GM23338 (cell line): ENCODE results near the gene GPHN. TPM values are rescaled to one million over a fixed set of nuclear protein-coding genes. Genes with fewer than 3 reads are reported as not detected.

Source experiments
- ATAC-seq: fragments of 200-7000 bp; cut with Tn5 transposase; 3 replicates; pipeline ENCODE4 v1.9.1; 2020
- DNase-seq: peaks from one replicate; pipeline ENCODE4 v3.0.0-alpha.2; 2015; ENCODE audit warnings: low spot score
- H2AFZ ChIP-seq: fragments of 200-600 bp; sonication (generic); 2 replicates; pipeline ENCODE4 v1.8.0; 2016; ENCODE audit warnings: antibody characterized with exemption, mild to moderate bottlenecking, moderate library complexity
- H3F3A ChIP-seq: fragments of 200-600 bp; sonication (generic); replicated peaks from 2 replicates; pipeline ENCODE4 v1.8.0; 2017; ENCODE audit warnings: antibody characterized with exemption, mixed run types, low read depth
- H3K27ac ChIP-seq: fragments of 200-600 bp; sonication (generic); 2 replicates; pipeline ENCODE4 v1.6.1; 2016; ENCODE audit warnings: low read depth
- H3K27me3 ChIP-seq: fragments of 200-600 bp; sonication (generic); 2 replicates; pipeline ENCODE4 v1.8.0; 2016; ENCODE audit warnings: mild to moderate bottlenecking, mixed run types, moderate library complexity; ENCODE audit not compliant: insufficient read depth
- H3K36me3 ChIP-seq: fragments of 200-600 bp; sonication (generic); 2 replicates; pipeline ENCODE4 v1.8.0; 2016; ENCODE audit warnings: mild to moderate bottlenecking; ENCODE audit not compliant: insufficient read depth
- H3K4me1 ChIP-seq: fragments of 200-600 bp; sonication (generic); 2 replicates; pipeline ENCODE4 v1.8.0; 2016; ENCODE audit warnings: mild to moderate bottlenecking, moderate library complexity; ENCODE audit not compliant: insufficient read depth
- H3K4me2 ChIP-seq: fragments of 200-600 bp; sonication (generic); 2 replicates; pipeline ENCODE4 v1.7.1; 2017; ENCODE audit warnings: mixed run types
- H3K4me3 ChIP-seq: fragments of 200-600 bp; sonication (generic); 2 replicates; pipeline ENCODE4 v1.6.1; 2016; ENCODE audit warnings: mixed run types
- H3K79me2 ChIP-seq: fragments of 200-600 bp; sonication (generic); replicated peaks from 2 replicates; pipeline ENCODE4 v1.8.0; 2017; ENCODE audit warnings: mild to moderate bottlenecking; ENCODE audit not compliant: insufficient read depth
- H3K9me2 ChIP-seq: fragments of 200-600 bp; sonication (generic); 2 replicates; pipeline ENCODE4 v1.8.0; 2017; ENCODE audit not compliant: insufficient read depth
- H4K20me1 ChIP-seq: fragments of 200-600 bp; sonication (generic); replicated peaks from 2 replicates; pipeline ENCODE4 v1.8.0; 2017; ENCODE audit warnings: mild to moderate bottlenecking; ENCODE audit not compliant: insufficient read depth
- H3K27ac Mint-ChIP-seq: 2 replicates; pipeline ENCODE4 v1.8.0; 2020; ENCODE audit warnings: inconsistent platforms, mild to moderate bottlenecking, moderate library complexity, mixed read lengths
- H3K27me3 Mint-ChIP-seq: 3 replicates; pipeline ENCODE4 v1.8.0; 2022; ENCODE audit warnings: low read depth, mild to moderate bottlenecking, moderate library complexity, mixed read lengths, inconsistent platforms; ENCODE audit not compliant: insufficient read depth, poor library complexity
- H3K36me3 Mint-ChIP-seq: 3 replicates; pipeline ENCODE4 v1.8.0; 2021; ENCODE audit warnings: low read depth, mild to moderate bottlenecking, inconsistent platforms, moderate library complexity, mixed read lengths
- H3K4me1 Mint-ChIP-seq: 3 replicates; pipeline ENCODE4 v1.8.0; 2020; ENCODE audit warnings: mild to moderate bottlenecking, inconsistent platforms, mixed read lengths
- H3K4me3 Mint-ChIP-seq: 3 replicates; pipeline ENCODE4 v1.8.0; 2021; ENCODE audit warnings: moderate library complexity, mild to moderate bottlenecking, inconsistent platforms, mixed read lengths
- H3K9me3 Mint-ChIP-seq: 3 replicates; pipeline ENCODE4 v1.8.0; 2020; ENCODE audit warnings: moderate library complexity, mild to moderate bottlenecking, inconsistent platforms, mixed read lengths
- CREB1 ChIP-seq: fragments of 250-450 bp; sonication (Bioruptor Pico); IDR thresholded peaks from 2 replicates; pipeline ENCODE4 v1.5.0; 2020; ENCODE audit warnings: low read depth, mild to moderate bottlenecking, moderate library complexity
- EZH2 ChIP-seq: fragments of 200-600 bp; sonication (generic); IDR thresholded peaks from one replicate; pipeline ENCODE4 v1.8.0; 2017; ENCODE audit warnings: antibody characterized with exemption, mild to moderate bottlenecking, low read depth; ENCODE audit not compliant: unreplicated experiment
- EZH2phosphoT487 ChIP-seq: fragments of 200-600 bp; sonication (generic); IDR thresholded peaks from one replicate; pipeline ENCODE4 v1.8.1; 2018; ENCODE audit warnings: antibody characterized with exemption; ENCODE audit not compliant: unreplicated experiment
- JUNB ChIP-seq: IDR thresholded peaks from one replicate; pipeline ENCODE4 v1.6.1; 2016; ENCODE audit warnings: antibody characterized with exemption; ENCODE audit not compliant: unreplicated experiment
- REST ChIP-seq: IDR thresholded peaks from one replicate; pipeline ENCODE4 v1.6.1; 2018; ENCODE audit warnings: antibody characterized with exemption; ENCODE audit not compliant: unreplicated experiment
- ZNF114 ChIP-seq: fragments of 250-450 bp; sonication (Bioruptor Pico); IDR thresholded peaks from 2 replicates; pipeline ENCODE4 v1.5.0; 2020; ENCODE audit warnings: mild to moderate bottlenecking, moderate library complexity
- polyA plus RNA-seq: library from polyadenylated mRNA; unstranded; fragments of >200 nt; fragmentation: Nextera tagmentation; extraction: Ambion mirVana; gene quantifications from 2 replicates; pipeline ENCODE4 v1.2.1, GENCODE V29; 2016
- total RNA-seq: library from RNA; depleted of rRNA; stranded (reverse); fragments of >200 nt; shearing (Covaris generic); gene quantifications from 2 replicates; pipeline ENCODE4 v1.2.3, GENCODE V29; 2014
- TF ChIP-seq, protein P1 (sequence below): fragments of 250-450 bp; sonication (Bioruptor Pico); IDR thresholded peaks from 2 replicates; pipeline ENCODE4 v1.5.0; 2020; ENCODE audit warnings: mild to moderate bottlenecking, moderate library complexity

Gene GPHN
- total and polyA plus RNA-seq, 2 experiments from 2014 or later: 17.6 to 20.6 TPM

GRCh38 chr14:67131691-67132090 lies 623.7 kb downstream of the GPHN start:
- H4K20me1 ChIP-seq: no peaks in the 10 kb centered on the region
- no peak overlapping the region for H3K4me2 ChIP-seq
- no peaks in the 10 kb centered on the region for H3K27me3 ChIP-seq
- Mint-ChIP-seq H3K27me3 (no peaks in the 10 kb centered on the region), H3K4me1 (peaks cover 4% of the 10 kb centered on the region; the same call in 2 of the 3 replicates), H3K9me3 (no peaks in the 10 kb centered on the region), H3K36me3 (no peaks in the 10 kb centered on the region), H3K4me3 (no peak overlapping the region), H3K27ac (no peak overlapping the region)
- no peak overlapping the region for H2AFZ ChIP-seq
- H3K27ac ChIP-seq: no peak overlapping the region
- H3K9me2 ChIP-seq: no peaks in the 10 kb centered on the region
- no peaks in the 10 kb centered on the region for H3K79me2 ChIP-seq
- DNase-seq: no peak
- no peaks in the 10 kb centered on the region for H3K36me3 ChIP-seq
- no peak overlapping the region for H3K4me3 ChIP-seq
- ATAC-seq: no peak
- H3F3A ChIP-seq: no peaks in the 10 kb centered on the region
- no peak for TF ChIP-seq JUNB
- TF ChIP-seq CREB1: no peak
- no peak for TF ChIP-seq ZNF114 (CRISPR knock-in tag)
- no peak for TF ChIP-seq EZH2
- TF ChIP-seq EZH2phosphoT487: no peak
- TF ChIP-seq, protein P1, sequence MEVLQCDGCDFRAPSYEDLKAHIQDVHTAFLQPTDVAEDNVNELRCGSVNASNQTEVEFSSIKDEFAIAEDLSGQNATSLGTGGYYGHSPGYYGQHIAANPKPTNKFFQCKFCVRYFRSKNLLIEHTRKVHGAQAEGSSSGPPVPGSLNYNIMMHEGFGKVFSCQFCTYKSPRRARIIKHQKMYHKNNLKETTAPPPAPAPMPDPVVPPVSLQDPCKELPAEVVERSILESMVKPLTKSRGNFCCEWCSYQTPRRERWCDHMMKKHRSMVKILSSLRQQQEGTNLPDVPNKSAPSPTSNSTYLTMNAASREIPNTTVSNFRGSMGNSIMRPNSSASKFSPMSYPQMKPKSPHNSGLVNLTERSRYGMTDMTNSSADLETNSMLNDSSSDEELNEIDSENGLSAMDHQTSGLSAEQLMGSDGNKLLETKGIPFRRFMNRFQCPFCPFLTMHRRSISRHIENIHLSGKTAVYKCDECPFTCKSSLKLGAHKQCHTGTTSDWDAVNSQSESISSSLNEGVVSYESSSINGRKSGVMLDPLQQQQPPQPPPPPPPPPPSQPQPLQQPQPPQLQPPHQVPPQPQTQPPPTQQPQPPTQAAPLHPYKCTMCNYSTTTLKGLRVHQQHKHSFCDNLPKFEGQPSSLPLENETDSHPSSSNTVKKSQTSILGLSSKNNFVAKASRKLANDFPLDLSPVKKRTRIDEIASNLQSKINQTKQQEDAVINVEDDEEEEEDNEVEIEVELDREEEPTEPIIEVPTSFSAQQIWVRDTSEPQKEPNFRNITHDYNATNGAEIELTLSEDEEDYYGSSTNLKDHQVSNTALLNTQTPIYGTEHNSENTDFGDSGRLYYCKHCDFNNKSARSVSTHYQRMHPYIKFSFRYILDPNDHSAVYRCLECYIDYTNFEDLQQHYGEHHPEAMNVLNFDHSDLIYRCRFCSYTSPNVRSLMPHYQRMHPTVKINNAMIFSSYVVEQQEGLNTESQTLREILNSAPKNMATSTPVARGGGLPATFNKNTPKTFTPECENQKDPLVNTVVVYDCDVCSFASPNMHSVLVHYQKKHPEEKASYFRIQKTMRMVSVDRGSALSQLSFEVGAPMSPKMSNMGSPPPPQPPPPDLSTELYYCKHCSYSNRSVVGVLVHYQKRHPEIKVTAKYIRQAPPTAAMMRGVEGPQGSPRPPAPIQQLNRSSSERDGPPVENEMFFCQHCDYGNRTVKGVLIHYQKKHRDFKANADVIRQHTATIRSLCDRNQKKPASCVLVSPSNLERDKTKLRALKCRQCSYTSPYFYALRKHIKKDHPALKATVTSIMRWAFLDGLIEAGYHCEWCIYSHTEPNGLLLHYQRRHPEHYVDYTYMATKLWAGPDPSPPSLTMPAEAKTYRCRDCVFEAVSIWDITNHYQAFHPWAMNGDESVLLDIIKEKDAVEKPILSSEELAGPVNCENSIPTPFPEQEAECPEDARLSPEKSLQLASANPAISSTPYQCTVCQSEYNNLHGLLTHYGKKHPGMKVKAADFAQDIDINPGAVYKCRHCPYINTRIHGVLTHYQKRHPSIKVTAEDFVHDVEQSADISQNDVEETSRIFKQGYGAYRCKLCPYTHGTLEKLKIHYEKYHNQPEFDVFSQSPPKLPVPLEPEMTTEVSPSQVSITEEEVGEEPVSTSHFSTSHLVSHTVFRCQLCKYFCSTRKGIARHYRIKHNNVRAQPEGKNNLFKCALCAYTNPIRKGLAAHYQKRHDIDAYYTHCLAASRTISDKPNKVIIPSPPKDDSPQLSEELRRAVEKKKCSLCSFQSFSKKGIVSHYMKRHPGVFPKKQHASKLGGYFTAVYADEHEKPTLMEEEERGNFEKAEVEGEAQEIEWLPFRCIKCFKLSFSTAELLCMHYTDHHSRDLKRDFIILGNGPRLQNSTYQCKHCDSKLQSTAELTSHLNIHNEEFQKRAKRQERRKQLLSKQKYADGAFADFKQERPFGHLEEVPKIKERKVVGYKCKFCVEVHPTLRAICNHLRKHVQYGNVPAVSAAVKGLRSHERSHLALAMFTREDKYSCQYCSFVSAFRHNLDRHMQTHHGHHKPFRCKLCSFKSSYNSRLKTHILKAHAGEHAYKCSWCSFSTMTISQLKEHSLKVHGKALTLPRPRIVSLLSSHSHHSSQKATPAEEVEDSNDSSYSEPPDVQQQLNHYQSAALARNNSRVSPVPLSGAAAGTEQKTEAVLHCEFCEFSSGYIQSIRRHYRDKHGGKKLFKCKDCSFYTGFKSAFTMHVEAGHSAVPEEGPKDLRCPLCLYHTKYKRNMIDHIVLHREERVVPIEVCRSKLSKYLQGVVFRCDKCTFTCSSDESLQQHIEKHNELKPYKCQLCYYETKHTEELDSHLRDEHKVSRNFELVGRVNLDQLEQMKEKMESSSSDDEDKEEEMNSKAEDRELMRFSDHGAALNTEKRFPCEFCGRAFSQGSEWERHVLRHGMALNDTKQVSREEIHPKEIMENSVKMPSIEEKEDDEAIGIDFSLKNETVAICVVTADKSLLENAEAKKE (CRISPR knock-in tag): no peak
- no peak for TF ChIP-seq REST
- H3K4me1 ChIP-seq: no peaks in the 10 kb centered on the region
